Activated T-cell treated with anti-CD3 and anti-CD28 coated beads, Interleukin-2, amount 50 U/mL, for 72 hours (primary cell): ENCODE data around the gene HMGN3. TPM values are rescaled to one million over a fixed set of nuclear protein-coding genes. Genes with fewer than 3 reads are reported as not detected.
"Not testable (repeated sequence)": the region's sequence is repeated elsewhere in the genome, so short reads cannot be mapped to it uniquely, and the experiment has no call there.

Experiments
- ATAC-seq, 2 donors: fragments of 150-1000 bp; cut with Tn5 transposase; replicated peaks in 1 of 2; 2 replicates each; pipeline ENCODE4 v1.10.0; 2021; ENCODE audit warnings: moderate library complexity in 2 of 2, mild to moderate bottlenecking in 1 of 2
- DNase-seq, 2 donors: peaks; one replicate each; pipeline ENCODE4 v3.0.0; 2021 to 2022; ENCODE audit warnings: mixed read lengths in 1 of 2
- H3K27ac Mint-ChIP-seq: one replicate; pipeline ENCODE4 v1.8.0; 2022; ENCODE audit warnings: mild to moderate bottlenecking, moderate library complexity, mixed read lengths
- H3K27me3 Mint-ChIP-seq: one replicate; pipeline ENCODE4 v1.8.0; 2022; ENCODE audit warnings: low read depth, mixed read lengths
- H3K36me3 Mint-ChIP-seq, 2 donors: one replicate each; pipeline ENCODE4 v1.8.0; 2022; ENCODE audit warnings: mixed read lengths in 2 of 2, mild to moderate bottlenecking in 1 of 2; ENCODE audit not compliant: insufficient read depth in 2 of 2
- H3K4me1 Mint-ChIP-seq: one replicate; pipeline ENCODE4 v1.8.0; 2022; ENCODE audit warnings: low read depth, mixed read lengths
- H3K4me3 Mint-ChIP-seq, 2 donors: one replicate each; pipeline ENCODE4 v1.8.0; 2022; ENCODE audit warnings: mild to moderate bottlenecking in 2 of 2, mixed read lengths in 2 of 2, moderate library complexity in 2 of 2
- H3K9me3 Mint-ChIP-seq, 2 donors: one replicate each; pipeline ENCODE4 v1.8.0; 2022; ENCODE audit warnings: mixed read lengths in 2 of 2
- total RNA-seq, 2 donors: library from RNA; stranded (reverse); gene quantifications; one replicate each; pipeline ENCODE4 v1.2.3, GENCODE V29; 2022

Gene HMGN3
- 10 to 100 TPM; 35.2 to 36.6 TPM for total RNA-seq

DNA sequence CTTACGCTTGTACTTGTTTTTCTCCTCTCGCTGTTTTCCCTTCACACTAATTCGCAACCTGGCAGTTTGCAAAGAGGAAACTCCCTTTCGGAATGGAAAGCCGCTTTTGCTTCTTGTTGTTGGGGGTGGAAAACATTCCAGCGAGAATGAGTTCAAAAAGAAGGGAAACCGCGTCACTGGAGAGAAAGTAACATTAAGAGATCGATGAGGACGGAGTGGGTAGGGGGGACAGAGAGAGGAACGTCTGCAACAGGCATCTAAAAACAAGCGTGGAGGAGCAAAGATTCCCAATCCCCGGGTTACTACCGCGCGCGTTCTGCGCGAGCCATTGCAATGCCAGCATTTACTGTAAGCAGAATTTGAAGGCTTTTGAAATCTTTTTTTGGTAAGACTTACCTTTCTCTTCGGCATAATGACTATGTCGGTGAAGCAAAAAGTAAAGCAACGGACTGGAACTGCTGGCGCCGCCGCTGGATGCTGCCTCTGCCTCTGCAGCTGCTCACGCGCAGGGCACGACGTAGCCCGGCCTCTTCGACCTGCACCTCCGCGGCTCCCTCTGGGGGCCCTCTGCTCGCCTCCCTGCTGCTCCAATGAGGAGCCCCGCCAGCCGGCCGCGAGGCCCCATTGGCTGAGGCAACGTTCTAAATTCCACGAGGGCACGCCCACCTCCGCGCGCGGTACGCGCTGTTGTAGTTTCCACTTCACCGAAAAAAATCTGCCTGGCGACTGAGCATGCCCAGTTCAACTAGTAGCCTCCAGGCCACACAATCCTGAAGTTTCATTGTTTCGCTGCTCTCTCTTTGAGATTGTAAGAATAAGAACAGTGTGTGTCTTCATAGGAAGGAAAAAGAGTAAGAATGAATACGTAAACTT lies at the start of gene HMGN3:
Gene HMGN3 (minus strand): TSS at position 533 of the 873 bp plus-strand sequence.
- Mint-ChIP-seq H3K4me1 (peaks cover 18% of the 10 kb centered on the region), H3K27me3 (no peaks in the 10 kb centered on the region), H3K27ac (peak within 1 kb of the TSS; percentile 92), H3K36me3 (peaks cover 1 to 3% of the 10 kb centered on the region in 2 donors), H3K9me3 (no peaks in the 10 kb centered on the region), H3K4me3 (peak within 1 kb of the TSS; percentile 94 to 97)
- ATAC-seq (peak; percentile 96 to 97), DNase-seq (peak; percentile 93 to 94)

DNA sequence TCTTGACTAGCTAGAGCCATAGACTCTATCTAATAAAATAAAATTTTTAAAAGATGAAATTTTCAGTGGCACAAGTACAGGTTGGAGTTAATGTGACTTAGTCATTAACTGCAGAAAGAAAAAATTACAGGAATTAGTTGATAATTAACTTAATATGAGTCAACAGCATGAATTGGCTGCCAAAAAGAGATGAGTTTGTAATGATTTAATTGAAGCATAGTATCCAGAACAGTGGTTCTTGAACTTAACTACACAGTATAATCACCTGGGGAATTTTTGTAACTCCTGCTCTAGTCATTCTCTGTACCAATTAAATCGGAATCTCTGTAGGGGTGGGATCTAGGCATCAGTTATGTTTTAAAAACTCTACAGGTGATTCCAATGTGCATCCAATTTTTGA lies 46.3 kb upstream of the HMGN3 start:
- H3K9me3 Mint-ChIP-seq = peaks cover 11 to 12% of the 10 kb centered on the region in 2 donors
- ATAC-seq (no peak), DNase-seq (no peak)
- no peak overlapping the region for H3K4me3 Mint-ChIP-seq
- H3K36me3 Mint-ChIP-seq = peaks cover 2 to 7% of the 10 kb centered on the region in 2 donors
- no peak overlapping the region for H3K27ac Mint-ChIP-seq
- no peaks in the 10 kb centered on the region for H3K4me1 Mint-ChIP-seq
- H3K27me3 Mint-ChIP-seq = peaks cover 6% of the 10 kb centered on the region

DNA sequence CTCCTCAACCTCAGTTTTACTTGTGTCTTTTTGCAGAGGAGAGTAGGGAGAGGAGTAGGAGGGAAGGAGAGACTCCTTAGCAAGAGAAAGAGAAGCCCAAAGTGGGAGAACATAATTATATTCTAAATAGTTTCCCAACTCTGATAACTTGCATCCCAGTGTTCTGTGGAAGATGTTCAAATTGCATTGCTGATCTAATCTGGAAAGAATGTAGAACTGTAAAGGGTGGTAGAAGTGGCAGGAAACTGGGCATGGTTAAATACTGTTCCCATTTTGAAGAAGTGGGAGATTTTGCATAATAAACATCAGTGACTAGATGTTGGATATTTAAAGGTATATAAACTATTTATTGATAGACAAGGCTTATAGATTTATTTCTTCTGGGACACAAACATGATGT lies 42.6 kb upstream of the HMGN3 start:
- Mint-ChIP-seq H3K9me3 (peaks cover 9 to 11% of the 10 kb centered on the region in 2 donors), H3K4me1 (no peaks in the 10 kb centered on the region), H3K27ac (no peak overlapping the region), H3K36me3 (peaks cover 2 to 7% of the 10 kb centered on the region in 2 donors), H3K27me3 (peaks cover 6% of the 10 kb centered on the region), H3K4me3 (no peak overlapping the region)
- DNase-seq = no peak
- no peak for ATAC-seq

DNA sequence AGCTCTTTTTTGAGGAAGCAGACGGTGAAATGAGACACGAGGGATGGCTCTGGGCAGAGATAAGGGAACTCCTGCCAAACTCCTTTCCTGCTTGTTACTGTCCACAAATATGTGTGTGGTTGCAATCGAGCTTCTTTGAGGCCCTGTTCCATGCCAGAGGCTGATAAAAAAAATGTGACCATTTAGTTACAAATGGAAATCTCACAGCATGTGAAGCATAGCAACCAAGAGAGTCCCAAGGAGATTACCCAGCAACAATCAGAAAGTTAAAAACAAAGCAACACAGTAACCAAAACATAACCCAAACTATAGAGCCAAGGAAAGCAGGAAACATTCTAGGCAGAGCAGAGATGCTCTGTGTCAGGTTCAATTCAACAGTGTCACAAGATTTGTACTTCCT lies 35.4 kb upstream of the HMGN3 start:
- Mint-ChIP-seq H3K27ac (no peak overlapping the region), H3K27me3 (peaks cover 24% of the 10 kb centered on the region), H3K4me1 (no peaks in the 10 kb centered on the region), H3K4me3 (no peak overlapping the region), H3K9me3 (peaks cover 0 to 2% of the 10 kb centered on the region in 2 donors), H3K36me3 (no peaks in the 10 kb centered on the region)
- ATAC-seq (no peak), DNase-seq (no peak)

DNA sequence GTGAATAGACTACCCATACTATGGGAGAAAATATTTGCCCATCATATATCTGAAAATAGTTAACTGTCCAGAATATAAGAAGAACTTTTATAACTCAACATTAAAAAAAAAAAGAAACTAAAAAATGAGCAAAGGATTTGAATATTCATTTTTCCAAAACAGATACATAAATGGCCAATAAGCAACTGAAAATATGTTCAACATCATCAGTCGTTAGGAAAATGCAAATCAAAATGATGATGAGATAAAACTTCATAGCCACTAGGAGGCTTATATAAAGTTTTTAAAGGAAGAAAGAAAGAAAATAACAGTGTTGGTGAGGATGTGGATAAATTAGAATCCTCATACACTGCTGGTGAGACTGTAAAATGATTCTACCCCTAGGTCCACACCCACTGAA lies 32.6 kb upstream of the HMGN3 start:
- H3K27ac Mint-ChIP-seq = no peak overlapping the region
- no peaks in the 10 kb centered on the region for H3K4me1 Mint-ChIP-seq
- peaks cover 29% of the 10 kb centered on the region for H3K27me3 Mint-ChIP-seq
- peaks cover 0 to 2% of the 10 kb centered on the region in 2 donors for H3K9me3 Mint-ChIP-seq
- no peak overlapping the region for H3K4me3 Mint-ChIP-seq
- ATAC-seq (no peak), DNase-seq (no peak)
- H3K36me3 Mint-ChIP-seq = no peaks in the 10 kb centered on the region

DNA sequence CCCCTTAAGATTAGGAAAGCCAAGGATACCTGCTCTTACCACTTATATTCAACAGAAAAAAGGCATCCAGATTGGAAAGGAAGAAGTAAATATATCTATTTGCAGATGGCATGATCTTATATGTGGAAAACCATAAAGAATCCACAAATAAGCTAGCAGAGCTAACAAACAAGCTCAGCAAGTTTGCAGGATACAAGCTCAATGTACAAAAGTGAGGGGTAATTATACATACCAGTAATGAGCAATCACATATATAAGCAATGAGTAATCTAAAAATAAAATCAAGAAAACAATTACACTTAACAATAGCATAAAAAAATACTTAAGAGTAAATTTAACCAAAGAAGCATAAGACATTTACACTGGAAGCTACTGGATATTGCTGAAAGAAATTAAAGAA lies 31.6 kb upstream of the HMGN3 start:
- Mint-ChIP-seq H3K9me3 (peaks cover 0 to 3% of the 10 kb centered on the region in 2 donors), H3K27ac (no peak overlapping the region), H3K4me3 (no peak overlapping the region), H3K27me3 (peaks cover 34% of the 10 kb centered on the region), H3K4me1 (no peaks in the 10 kb centered on the region), H3K36me3 (peaks cover under 1% of the 10 kb centered on the region in 2 donors)
- ATAC-seq = no peak
- DNase-seq = no peak

DNA sequence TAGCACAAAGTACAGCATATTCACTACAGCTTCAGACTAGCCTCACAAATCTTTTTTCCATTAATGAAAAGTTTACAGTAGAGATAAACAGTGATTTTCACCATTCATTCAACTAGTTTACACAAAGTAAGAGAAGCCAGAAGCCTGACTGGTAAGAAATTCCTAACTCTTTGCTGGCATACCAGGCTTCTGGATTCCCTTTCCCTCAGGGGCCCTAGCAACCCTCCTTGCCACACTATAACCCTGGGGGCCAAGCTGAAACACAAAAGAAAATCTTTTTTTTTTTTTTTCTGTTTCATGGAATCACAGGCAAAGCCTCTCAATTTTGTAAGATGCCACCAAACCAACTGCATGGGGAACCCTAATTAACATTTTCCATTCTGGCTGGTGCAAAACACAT lies 28.9 kb upstream of the HMGN3 start:
- no peak overlapping the region for H3K27ac Mint-ChIP-seq
- H3K27me3 Mint-ChIP-seq = peaks cover 24% of the 10 kb centered on the region
- ATAC-seq (no peak), DNase-seq (no peak)
- H3K4me3 Mint-ChIP-seq = no peak overlapping the region
- H3K9me3 Mint-ChIP-seq = peaks cover 4 to 8% of the 10 kb centered on the region in 2 donors
- H3K4me1 Mint-ChIP-seq = no peaks in the 10 kb centered on the region
- H3K36me3 Mint-ChIP-seq = peaks cover 2 to 10% of the 10 kb centered on the region in 2 donors

DNA sequence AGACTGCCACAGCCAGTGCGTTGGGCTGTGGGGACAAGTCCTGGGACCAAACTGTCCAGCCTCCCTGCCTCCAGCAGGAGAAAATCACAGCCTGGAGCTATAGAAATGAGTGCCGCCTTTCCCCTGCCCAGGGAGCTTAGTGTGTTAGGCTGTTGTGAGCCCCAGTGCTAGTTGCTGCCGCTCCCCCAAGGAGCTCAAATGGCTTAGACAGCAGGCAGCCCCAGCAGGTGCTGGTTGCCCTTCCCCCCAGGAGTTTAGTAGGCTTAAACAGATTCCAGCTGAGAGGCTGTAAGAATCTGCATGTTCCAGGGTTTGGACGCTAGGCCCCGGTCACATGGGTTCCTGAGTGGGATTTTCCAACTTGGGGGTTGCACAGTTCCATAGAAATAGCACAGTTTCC lies 27.2 kb upstream of the HMGN3 start:
- no peaks in the 10 kb centered on the region for H3K4me1 Mint-ChIP-seq
- H3K27me3 Mint-ChIP-seq = peaks cover 23% of the 10 kb centered on the region
- DNase-seq (no peak), ATAC-seq (no peak)
- no peak overlapping the region for H3K27ac Mint-ChIP-seq
- peaks cover 2 to 10% of the 10 kb centered on the region in 2 donors for H3K36me3 Mint-ChIP-seq
- peaks cover 4 to 8% of the 10 kb centered on the region in 2 donors for H3K9me3 Mint-ChIP-seq
- H3K4me3 Mint-ChIP-seq = no peak overlapping the region

DNA sequence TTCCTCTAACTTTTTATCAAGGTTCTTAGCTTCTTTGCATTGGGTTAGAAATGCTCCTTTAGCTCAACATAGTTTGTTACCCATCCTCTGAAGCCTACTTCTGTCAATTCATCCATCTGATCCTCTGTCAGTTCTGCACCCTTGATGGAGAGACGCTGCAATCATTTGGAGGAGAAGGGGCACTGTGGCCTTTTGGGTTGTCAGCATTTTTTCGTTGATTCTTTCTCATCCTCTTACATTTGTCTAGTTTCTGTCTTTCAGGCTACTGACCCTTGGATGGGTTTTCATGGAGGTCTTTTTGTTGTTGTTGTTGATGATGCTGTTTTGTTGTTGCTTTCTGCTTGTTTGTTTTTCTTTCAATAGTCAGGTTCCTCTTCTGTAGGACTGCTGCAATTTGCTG lies 26.3 kb upstream of the HMGN3 start:
- no peak overlapping the region for H3K27ac Mint-ChIP-seq
- H3K27me3 Mint-ChIP-seq = peaks cover 19% of the 10 kb centered on the region
- no peaks in the 10 kb centered on the region for H3K4me1 Mint-ChIP-seq
- ATAC-seq = no peak
- H3K9me3 Mint-ChIP-seq = peaks cover 4 to 8% of the 10 kb centered on the region in 2 donors
- H3K36me3 Mint-ChIP-seq = peaks cover 2 to 10% of the 10 kb centered on the region in 2 donors
- no peak for DNase-seq
- H3K4me3 Mint-ChIP-seq = no peak overlapping the region

DNA sequence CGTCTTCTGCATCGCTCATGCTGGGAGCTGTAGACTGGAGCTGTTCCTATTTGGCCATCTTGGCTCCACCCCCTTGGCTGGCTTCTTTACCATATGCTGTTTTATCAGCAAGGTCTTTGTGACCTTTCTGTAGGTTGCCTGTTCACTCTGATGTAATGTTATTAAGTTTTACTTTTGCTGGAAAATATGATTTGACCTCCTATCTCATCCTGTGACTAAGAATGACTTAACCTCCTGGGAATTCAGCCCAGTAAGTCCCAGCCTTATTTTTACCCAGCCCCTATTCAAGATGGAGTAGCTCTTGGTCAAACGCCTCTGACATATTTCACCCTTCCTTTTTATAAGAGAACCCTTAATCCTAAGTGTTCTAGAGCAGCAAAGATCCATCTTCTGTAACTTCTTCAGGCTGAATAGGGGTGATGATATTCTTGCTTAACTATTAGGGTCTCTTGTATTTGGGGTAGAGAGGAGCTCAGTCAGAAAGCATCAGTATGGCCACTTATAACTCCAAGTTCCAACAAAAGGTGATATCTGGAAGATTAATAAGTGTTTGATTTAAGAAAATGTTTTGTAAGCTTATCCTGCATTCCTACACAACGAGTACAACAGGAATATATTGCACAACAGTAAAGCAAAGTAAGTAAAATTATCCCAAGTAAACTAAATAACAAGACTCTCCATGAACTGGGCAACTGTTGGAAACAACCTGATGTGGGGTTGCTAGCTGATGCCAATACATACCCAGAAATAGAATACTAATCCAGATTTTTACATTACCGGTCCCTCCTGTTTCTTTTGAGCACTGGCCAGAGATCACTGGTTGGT lies 23.1 kb upstream of the HMGN3 start:
- no peak overlapping the region for H3K4me3 Mint-ChIP-seq
- no peak overlapping the region for H3K27ac Mint-ChIP-seq
- peaks cover 5 to 10% of the 10 kb centered on the region in 2 donors for H3K36me3 Mint-ChIP-seq
- DNase-seq = no peak
- H3K4me1 Mint-ChIP-seq = no peaks in the 10 kb centered on the region
- peaks cover 15% of the 10 kb centered on the region for H3K27me3 Mint-ChIP-seq
- peaks cover 6 to 12% of the 10 kb centered on the region in 2 donors for H3K9me3 Mint-ChIP-seq
- no peak for ATAC-seq

DNA sequence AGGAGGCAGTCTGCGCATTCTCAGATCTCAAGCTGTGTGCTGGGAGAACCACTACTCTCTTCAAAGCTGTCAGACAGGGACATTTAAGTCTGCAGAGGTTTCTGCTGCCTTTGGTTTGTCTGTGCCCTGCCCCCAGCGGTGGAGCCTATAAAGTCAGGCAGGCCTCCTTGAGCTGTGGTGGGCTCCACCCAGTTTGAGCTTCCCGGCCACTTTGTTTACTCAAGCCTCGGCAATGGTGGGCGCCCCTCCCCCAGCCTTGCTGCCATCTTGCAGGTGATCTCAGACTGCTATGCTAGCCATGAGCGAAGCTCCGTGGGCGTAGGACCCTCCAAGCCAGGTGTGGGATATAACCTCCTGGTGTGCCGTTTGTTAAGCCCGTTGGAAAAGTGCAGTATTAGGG lies 22.3 kb upstream of the HMGN3 start:
- H3K9me3 Mint-ChIP-seq = peaks cover 6 to 12% of the 10 kb centered on the region in 2 donors
- H3K36me3 Mint-ChIP-seq, H3K4me3 Mint-ChIP-seq, DNase-seq, H3K4me1 Mint-ChIP-seq, H3K27me3 Mint-ChIP-seq, ATAC-seq, H3K27ac Mint-ChIP-seq: not testable (repeated sequence)

DNA sequence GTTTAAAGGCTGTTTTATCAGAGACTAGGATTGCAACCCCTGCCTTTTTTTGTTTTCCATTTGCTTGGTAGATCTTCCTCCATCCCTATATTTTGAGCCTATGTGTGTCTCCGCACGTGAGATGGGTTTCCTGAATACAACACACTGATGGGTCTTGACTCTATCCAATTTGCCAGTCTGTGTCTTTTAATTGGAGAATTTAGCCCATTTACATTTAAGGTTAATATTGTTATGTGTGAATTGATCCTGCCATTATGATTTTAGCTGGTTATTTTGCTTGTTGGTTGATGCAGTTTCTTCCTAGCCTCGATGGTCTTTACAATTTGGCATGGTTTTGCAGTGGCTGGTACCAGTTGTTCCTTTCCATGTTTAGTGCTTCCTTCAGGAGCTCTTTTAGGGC lies 20.6 kb upstream of the HMGN3 start:
- not testable (repeated sequence) for H3K36me3 Mint-ChIP-seq, ATAC-seq, H3K27ac Mint-ChIP-seq, H3K27me3 Mint-ChIP-seq, H3K4me3 Mint-ChIP-seq, DNase-seq, H3K4me1 Mint-ChIP-seq
- H3K9me3 Mint-ChIP-seq = peaks cover 2 to 12% of the 10 kb centered on the region in 2 donors

DNA sequence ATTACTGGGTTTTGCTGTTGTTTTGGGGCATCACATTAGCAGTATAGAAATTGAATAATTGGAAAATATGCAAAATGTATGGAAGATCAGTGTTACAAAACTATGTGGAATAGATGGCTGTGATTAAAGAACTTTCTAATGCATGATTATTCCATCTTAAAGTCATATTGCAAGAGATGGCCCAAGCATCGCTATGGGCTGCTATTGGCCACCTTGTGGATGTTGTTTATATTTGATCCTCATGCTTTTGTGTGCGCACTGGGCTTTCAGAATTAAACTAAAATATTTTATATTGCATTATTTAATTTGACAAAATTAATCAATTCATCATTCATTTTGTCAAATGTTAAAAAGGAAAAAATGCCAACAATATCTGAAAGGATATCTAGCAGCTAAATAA lies 16.1 kb upstream of the HMGN3 start:
- DNase-seq (no peak), ATAC-seq (no peak)
- no peaks in the 10 kb centered on the region for H3K27me3 Mint-ChIP-seq
- H3K9me3 Mint-ChIP-seq = peaks cover 2 to 4% of the 10 kb centered on the region in 2 donors
- no peaks in the 10 kb centered on the region for H3K4me1 Mint-ChIP-seq
- no peak overlapping the region for H3K4me3 Mint-ChIP-seq
- peaks cover 0 to 3% of the 10 kb centered on the region in 2 donors for H3K36me3 Mint-ChIP-seq
- no peak overlapping the region for H3K27ac Mint-ChIP-seq
